AG04449 (cell line): ENCODE data around the gene DLX2.
A peak's percentile ranks its signal among the peaks of the same experiment; 100 is the strongest.

Experiments used
- CTCF ChIA-PET: fragments of 350-600 bp; formaldehyde crosslinking; extraction: SDS; loops from one replicate; lab custom pipeline; 2021; ENCODE audit warnings: antibody characterized with exemption; lab: Yijun Ruan, JAX
- POLR2A ChIA-PET: fragments of 400-600, 350-600 bp; formaldehyde crosslinking; extraction: SDS; loops from one replicate; lab custom pipeline; 2020; ENCODE audit warnings: antibody characterized with exemption, inconsistent platforms; lab: Yijun Ruan, JAX
- DNase-seq: peaks from one replicate; pipeline ENCODE4 v3.0.0-alpha.2; 2010; ENCODE audit warnings: low read depth, low spot score
- H3K4me3 ChIP-seq: 2 replicates; pipeline ENCODE4 v1.5.1; 2011; ENCODE audit warnings: low read depth, mild to moderate bottlenecking, control low read depth, low read length
- CTCF ChIP-seq: IDR thresholded peaks from one replicate; pipeline ENCODE4 v1.5.1; 2011; ENCODE audit warnings: mild to moderate bottlenecking, moderate library complexity, low read length, control low read depth, inconsistent platforms; ENCODE audit not compliant: insufficient read depth; ENCODE audit errors: missing control alignments

Gene DLX2

GRCh38 chr2:172100080-172100934 lies 2.4 kb downstream of the DLX2 start:
- ChIA-PET POLR2A (interaction anchor here (0.6 to 5.0 kb wide), 3 partner anchors 10 to 142 kb away, joined by 3 to 76 read pairs (median 3); partner anchors contain the start of gene DLX1), CTCF (interaction anchor here (1.0 to 18.1 kb wide), 8 partner anchors 13 to 402 kb away, joined by 3 to 355 read pairs (median 4); partner anchors contain the start of gene DLX1)
- H3K4me3 ChIP-seq, result peak overlapping the region; percentile 81
- no peak for TF ChIP-seq CTCF
- DNase-seq, result no peak

- DNase-seq, result no peak
- POLR2A ChIA-PET, result interaction anchor here (1.3 to 5.0 kb wide), 2 partner anchors 14 to 387 kb away, joined by 3 to 76 read pairs; partner anchors contain the start of gene DLX1
- H3K4me3 ChIP-seq, result peak overlapping the region; percentile 81
- no peak for TF ChIP-seq CTCF
- CTCF ChIA-PET, result interaction anchor here (0.8 to 2.3 kb wide), 11 partner anchors 12 to 401 kb away, joined by 3 to 10 read pairs (median 3); partner anchors contain the start of gene DLX1
Observed at GRCh38 chr2:172099472-172100079, 3.1 kb downstream of the DLX2 start.

- peak overlapping the region; percentile 81 for H3K4me3 ChIP-seq
- DNase-seq, result no peak
- ChIA-PET POLR2A (interaction anchor here (1.3 to 5.0 kb wide), 3 partner anchors 8 to 387 kb away, joined by 3 to 76 read pairs (median 3); partner anchors contain the start of gene DLX1), CTCF (interaction anchor here (0.8 to 2.3 kb wide), 11 partner anchors 12 to 401 kb away, joined by 3 to 10 read pairs (median 3); partner anchors contain the start of gene DLX1)
- no peak for TF ChIP-seq CTCF
Observed at GRCh38 chr2:172098650-172099471, 3.8 kb downstream of the DLX2 start.

- POLR2A ChIA-PET, result interaction anchor here (1.3 to 5.0 kb wide), 4 partner anchors 9 to 386 kb away, joined by 3 to 76 read pairs (median 28); partner anchors contain the start of gene DLX1
- no peak for TF ChIP-seq CTCF
Observed at GRCh38 chr2:172098287-172098649, 4.4 kb downstream of the DLX2 start.

GRCh38 chr2:172097557-172098131 lies 5.1 kb downstream of the DLX2 start:
- TF ChIP-seq CTCF, result no peak
- ChIA-PET POLR2A (interaction anchor here (1.1 to 4.7 kb wide), 3 partner anchors 9 to 51 kb away, joined by 3 to 52 read pairs (median 3); partner anchors contain the start of gene DLX1), CTCF (interaction anchor here (1.7 kb wide), 1 partner anchor 205 kb away, joined by 3 read pairs; no protein-coding TSS in a partner anchor)
- DNase-seq, result no peak
- H3K4me3 ChIP-seq, result peak overlapping the region; percentile 66; the same call in 1 of the 2 replicates

More at GRCh38 chr2:172098287-172098649, 4.4 kb downstream of the DLX2 start:
- DNase-seq, result no peak
- H3K4me3 ChIP-seq, result peak overlapping the region; percentile 81
- CTCF ChIA-PET, result interaction anchor here (1.1 to 2.3 kb wide), 3 partner anchors 11 to 287 kb away, joined by 3 to 10 read pairs (median 3); no protein-coding TSS in a partner anchor
